Temporal lobe (tissue), 1 donor: Measurements from ENCODE around the gene SCGB1D1. TPM values are rescaled to one million over a fixed set of nuclear protein-coding genes. Genes with fewer than 3 reads are reported as not detected.

ENCODE experiments used
- total RNA-seq: library from RNA; depleted of rRNA; stranded (reverse); fragments of >200 nt; gene quantifications from one replicate; pipeline ENCODE4 v1.2.3, GENCODE V29; 2014

The SCGB1D1 gene
- total RNA-seq, 1 donor from 2014 or later, result not detected

Other genes with a start within 250 kb of the SCGB1D1 start
- 0.49 TPM for gene BEST1, start 239.9 kb upstream of the SCGB1D1 start, total RNA-seq
- gene FTH1, start 222.6 kb upstream of the SCGB1D1 start, total RNA-seq, result 649 TPM
- gene INCENP, start 66.2 kb upstream of the SCGB1D1 start, total RNA-seq, result 20.4 TPM
- gene SCGB2A1, start 18.5 kb downstream of the SCGB1D1 start, total RNA-seq, result not detected
- gene SCGB1D2, start 52.0 kb downstream of the SCGB1D1 start, total RNA-seq, result not detected
- not detected for gene SCGB2A2, start 79.9 kb downstream of the SCGB1D1 start, total RNA-seq
- not detected for gene SCGB1D4, start 108.9 kb downstream of the SCGB1D1 start, total RNA-seq
- 24.6 TPM for gene ASRGL1, start 147.2 kb downstream of the SCGB1D1 start, total RNA-seq
- not detected for gene SCGB1A1, start 228.8 kb downstream of the SCGB1D1 start, total RNA-seq